H1 (cell line): Measurements from ENCODE around the gene ABHD16B. TPM values are rescaled to one million over a fixed set of nuclear protein-coding genes. Genes with fewer than 3 reads are reported as not detected.

Experiments used
- CTCF ChIA-PET: fragments of 300-600 bp; sonication (Branson Sonifier 250); formaldehyde crosslinking; loops from one replicate; lab custom pipeline; 2021; ENCODE audit not compliant: partially characterized antibody; lab: Charles Lee
- POLR2A ChIA-PET: fragments of 300-600 bp; sonication (Branson Sonifier 250); formaldehyde crosslinking; loops from one replicate; lab custom pipeline; 2021; ENCODE audit warnings: inconsistent platforms; ENCODE audit not compliant: partially characterized antibody; lab: Charles Lee
- DNase-seq, 2 experiments: peaks; one replicate each; pipeline versions ENCODE4 v3.0.0 to v3.0.0-alpha.2; 2010 to 2022; ENCODE audit warnings: low spot score in 2 of 2, low read depth in 1 of 2, mixed read lengths in 1 of 2
- FAIRE-seq: peaks from 2 replicates; lab custom pipeline; 2011; peaks lifted over from hg19 to GRCh38; lab: Jason Lieb, UNC
- H2AFZ ChIP-seq: 2 replicates; pipeline ENCODE4 v1.8.1; 2012; ENCODE audit warnings: low read length, inconsistent platforms
- H2AK5ac ChIP-seq: 2 replicates; pipeline ENCODE4 v1.6.1; 2013; ENCODE audit warnings: low read depth, low read length
- H2BK120ac ChIP-seq: replicated peaks from 2 replicates; pipeline ENCODE3; 2013; ENCODE audit warnings: low read depth, low read length, inconsistent platforms
- H2BK12ac ChIP-seq: 2 replicates; pipeline ENCODE4 v1.6.1; 2013; ENCODE audit warnings: low read depth, low read length
- H2BK15ac ChIP-seq: 2 replicates; pipeline ENCODE4 v1.6.1; 2013; ENCODE audit warnings: low read length
- H2BK20ac ChIP-seq: 2 replicates; pipeline ENCODE4 v1.6.1; 2013; ENCODE audit warnings: low read length
- H2BK5ac ChIP-seq: 2 replicates; pipeline ENCODE4 v1.6.1; 2013; ENCODE audit warnings: low read depth, low read length
- H3K14ac ChIP-seq: 2 replicates; pipeline ENCODE4 v1.6.1; 2013; ENCODE audit warnings: inconsistent platforms; ENCODE audit not compliant: insufficient read length
- H3K18ac ChIP-seq: 2 replicates; pipeline ENCODE4 v1.6.1; 2013; ENCODE audit warnings: low read length; ENCODE audit errors: extremely low read depth
- H3K23ac ChIP-seq: 2 replicates; pipeline ENCODE4 v1.6.1; 2013; ENCODE audit warnings: inconsistent platforms; ENCODE audit not compliant: insufficient read length
- H3K23me2 ChIP-seq: 2 replicates; pipeline ENCODE4 v1.6.1; 2013; ENCODE audit warnings: low read depth, low read length
- H3K27ac ChIP-seq: 2 replicates; pipeline ENCODE4 v1.6.1; 2011; ENCODE audit warnings: low read depth, low read length, inconsistent platforms
- H3K27me3 ChIP-seq, 4 experiments: replicated peaks in 1 of 4; 1 replicate in 1 of 4; 2 replicates in 3 of 4; pipeline versions ENCODE4 v1.6.1 to v1.8.1; 2011 to 2013; ENCODE audit warnings: low read length in 3 of 4, mild to moderate bottlenecking in 3 of 4, inconsistent platforms in 2 of 4, mixed read lengths in 2 of 4, moderate library complexity in 1 of 4; ENCODE audit not compliant: control insufficient read depth in 3 of 4, insufficient read depth in 3 of 4; ENCODE audit errors: extremely low read depth in 1 of 4
- H3K36me3 ChIP-seq, 4 experiments: 2 replicates each; pipeline versions ENCODE4 v1.6.1 to v1.8.1; 2011 to 2013; ENCODE audit warnings: mild to moderate bottlenecking in 4 of 4, low read length in 3 of 4, moderate library complexity in 2 of 4, control low read depth in 1 of 4, inconsistent platforms in 1 of 4; ENCODE audit not compliant: insufficient read depth in 4 of 4, control insufficient read depth in 2 of 4
- H3K4ac ChIP-seq: replicated peaks from 2 replicates; pipeline ENCODE3; 2013; ENCODE audit warnings: low read length, low read depth, mixed read lengths, inconsistent platforms; ENCODE audit not compliant: insufficient read length
- H3K4me1 ChIP-seq, 4 experiments: replicated peaks in 1 of 4; 1 replicate in 1 of 4; 2 replicates in 3 of 4; pipeline versions ENCODE4 v1.6.1 to v1.8.1; 2011 to 2013; ENCODE audit warnings: low read length in 3 of 4, inconsistent platforms in 2 of 4, mixed read lengths in 1 of 4; ENCODE audit not compliant: insufficient read depth in 4 of 4, control insufficient read depth in 3 of 4
- H3K4me2 ChIP-seq, 2 experiments: 2 replicates each; pipeline versions ENCODE4 v1.6.1 to v1.8.1; 2011 to 2013; ENCODE audit warnings: low read depth in 2 of 2, low read length in 2 of 2, control low read depth in 1 of 2, inconsistent platforms in 1 of 2, mild to moderate bottlenecking in 1 of 2; ENCODE audit not compliant: insufficient read depth in 1 of 2
- H3K4me3 ChIP-seq, 4 experiments: fragments of 200-600, 300-600 bp in 1 of 4; sonication (generic), shearing (Covaris generic), sonication (Bioruptor Twin) in 1 of 4; 2 replicates each; pipeline versions ENCODE4 v1.5.1 to v1.8.1; 2011 to 2016; ENCODE audit warnings: low read length in 4 of 4, low read depth in 3 of 4, control low read depth in 2 of 4, inconsistent platforms in 2 of 4, mild to moderate bottlenecking in 2 of 4, mixed read lengths in 1 of 4, moderate library complexity in 1 of 4; ENCODE audit not compliant: insufficient read depth in 2 of 4; ENCODE audit errors: extremely low read depth in 1 of 4
- H3K56ac ChIP-seq: replicated peaks from 2 replicates; pipeline ENCODE3; 2013; ENCODE audit warnings: low read depth, mild to moderate bottlenecking, mixed read lengths, low read length, inconsistent platforms; ENCODE audit not compliant: insufficient read length
- H3K79me1 ChIP-seq: 2 replicates; pipeline ENCODE4 v1.6.1; 2013; ENCODE audit warnings: low read depth, low read length, control low read depth
- H3K79me2 ChIP-seq, 2 experiments: 2 replicates each; pipeline versions ENCODE4 v1.6.1 to v1.8.1; 2012 to 2013; ENCODE audit warnings: low read length in 2 of 2, mild to moderate bottlenecking in 2 of 2, inconsistent platforms in 1 of 2; ENCODE audit not compliant: insufficient read depth in 2 of 2, control insufficient read depth in 1 of 2
- H3K9ac ChIP-seq, 4 experiments: replicated peaks in 1 of 4; 1 replicate in 1 of 4; 2 replicates in 3 of 4; pipeline versions ENCODE4 v1.6.1 to v1.8.1; 2011 to 2013; ENCODE audit warnings: low read depth in 3 of 4, low read length in 3 of 4, control low read depth in 2 of 4, mild to moderate bottlenecking in 2 of 4, moderate library complexity in 2 of 4, inconsistent platforms in 1 of 4; ENCODE audit errors: extremely low read depth in 1 of 4
- H3K9me3 ChIP-seq, 2 experiments: 2 replicates each; pipeline versions ENCODE4 v1.6.1 to v1.8.1; 2012 to 2013; ENCODE audit warnings: mild to moderate bottlenecking in 2 of 2, moderate library complexity in 2 of 2, control low read depth in 1 of 2, inconsistent platforms in 1 of 2, low read depth in 1 of 2, low read length in 1 of 2, mixed read lengths in 1 of 2; ENCODE audit not compliant: insufficient read depth in 2 of 2
- H4K20me1 ChIP-seq, 2 experiments: replicated peaks in 1 of 2; 2 replicates each; pipeline versions ENCODE3 to v1.8.1; 2011 to 2013; ENCODE audit warnings: inconsistent platforms in 2 of 2, low read length in 2 of 2, mild to moderate bottlenecking in 1 of 2; ENCODE audit not compliant: insufficient read depth in 2 of 2, control insufficient read depth in 1 of 2
- H4K5ac ChIP-seq: 2 replicates; pipeline ENCODE4 v1.6.1; 2013; ENCODE audit warnings: low read length, low read depth, mixed read lengths, inconsistent platforms; ENCODE audit not compliant: insufficient read length
- H4K8ac ChIP-seq: 2 replicates; pipeline ENCODE4 v1.8.0; 2013; ENCODE audit warnings: mild to moderate bottlenecking, moderate library complexity, low read length, inconsistent platforms; ENCODE audit not compliant: insufficient read depth; ENCODE audit errors: extremely low read depth
- H4K91ac ChIP-seq: replicated peaks from 2 replicates; pipeline ENCODE3; 2013; ENCODE audit warnings: low read length, mixed read lengths, inconsistent platforms; ENCODE audit not compliant: insufficient read length
- CTCF ChIP-seq, 3 experiments: IDR thresholded peaks; 1 replicate in 2 of 3; 2 replicates in 1 of 3; pipeline versions ENCODE4 v1.5.1 to v1.6.1; 2011; ENCODE audit warnings: low read length in 3 of 3, mild to moderate bottlenecking in 3 of 3, inconsistent platforms in 2 of 3, low read depth in 1 of 3, moderate library complexity in 1 of 3; ENCODE audit not compliant: insufficient read depth in 1 of 3; ENCODE audit errors: control extremely low read depth in 1 of 3
- EGR1 ChIP-seq: IDR thresholded peaks from 2 replicates; pipeline ENCODE4 v1.6.1; 2011; ENCODE audit warnings: low read depth, low read length, borderline replicate concordance
- HDAC2 ChIP-seq, 2 experiments: fragments of 300-600 bp in 1 of 2; sonication (generic) in 1 of 2; IDR thresholded peaks; 2 replicates each; pipeline ENCODE4 v1.6.1; 2011 to 2012; ENCODE audit warnings: low read depth in 2 of 2, low read length in 2 of 2, mild to moderate bottlenecking in 2 of 2, moderate library complexity in 2 of 2, borderline replicate concordance in 1 of 2, inconsistent platforms in 1 of 2
- POLR2AphosphoS5 ChIP-seq: IDR thresholded peaks from 2 replicates; pipeline ENCODE4 v1.6.1; 2011; ENCODE audit warnings: low read depth, low read length
- POU5F1 ChIP-seq: IDR thresholded peaks from 2 replicates; pipeline ENCODE4 v1.6.1; 2011; ENCODE audit warnings: low read depth, mild to moderate bottlenecking, low read length, moderate library complexity
- RAD21 ChIP-seq, 2 experiments: IDR thresholded peaks in 1 of 2; conservative IDR thresholded peaks in 1 of 2; 2 replicates each; pipeline ENCODE4 v1.6.1; 2011; ENCODE audit warnings: low read depth in 2 of 2, low read length in 2 of 2, improper control_type of control experiment in 1 of 2, inconsistent platforms in 1 of 2, mild to moderate bottlenecking in 1 of 2, moderate library complexity in 1 of 2
- SIRT6 ChIP-seq: IDR thresholded peaks from one replicate; pipeline ENCODE4 v1.7.1; 2012; ENCODE audit warnings: low read length, inconsistent platforms
- SRF ChIP-seq: IDR thresholded peaks from 2 replicates; pipeline ENCODE4 v1.6.1; 2011; ENCODE audit warnings: mild to moderate bottlenecking, low read depth, low read length, moderate library complexity
- WGBS, 2 experiments: shearing (Covaris generic) in 1 of 2; methylation state at CpG; one replicate each; pipeline versions ENCODE4 v1.1.6 to v1.1.7; 2013 to 2015; ENCODE audit warnings: low lambda C conversion rate in 2 of 2, mixed read lengths in 2 of 2, inconsistent platforms in 1 of 2, low coverage in 1 of 2, missing lambda C conversion rate in 1 of 2; ENCODE audit not compliant: insufficient replicate concordance in 2 of 2, insufficient coverage in 1 of 2, insufficient read length in 1 of 2; ENCODE audit errors: extremely low coverage in 1 of 2, missing lambda C conversion rate in 1 of 2; 5-methylcytosine and 5-hydroxymethylcytosine counted together
- polyA plus RNA-seq, 7 experiments: library from polyadenylated mRNA; depleted of rRNA in 3 of 7; stranded (reverse) in 5 of 7; unstranded in 2 of 7; fragments of >200 nt in 5 of 7; fragments of 200-250 nt in 2 of 7; gene quantifications; 1 replicate in 5 of 7; 2 replicates in 1 of 7; 4 replicates in 1 of 7; pipeline versions ENCODE4 v1.2.1 to v1.2.3, GENCODE V29; 2011 to 2013; ENCODE audit warnings: missing spikeins in 2 of 7, mixed read lengths in 2 of 7
- total RNA-seq: library from RNA; stranded (reverse); fragmentation: NEBNext Ultra II Directional; extraction: Animal tissue kit (Norgen Biotek cat#: 25700); gene quantifications from 2 replicates; pipeline ENCODE4 v1.2.1, GENCODE V29; 2021

ABHD16B gene
- total and polyA plus RNA-seq, 2 of the 8 experiments (the other 6 are each of a cell fraction or from before 2014, with no cell fraction given) = not detected

DNA sequence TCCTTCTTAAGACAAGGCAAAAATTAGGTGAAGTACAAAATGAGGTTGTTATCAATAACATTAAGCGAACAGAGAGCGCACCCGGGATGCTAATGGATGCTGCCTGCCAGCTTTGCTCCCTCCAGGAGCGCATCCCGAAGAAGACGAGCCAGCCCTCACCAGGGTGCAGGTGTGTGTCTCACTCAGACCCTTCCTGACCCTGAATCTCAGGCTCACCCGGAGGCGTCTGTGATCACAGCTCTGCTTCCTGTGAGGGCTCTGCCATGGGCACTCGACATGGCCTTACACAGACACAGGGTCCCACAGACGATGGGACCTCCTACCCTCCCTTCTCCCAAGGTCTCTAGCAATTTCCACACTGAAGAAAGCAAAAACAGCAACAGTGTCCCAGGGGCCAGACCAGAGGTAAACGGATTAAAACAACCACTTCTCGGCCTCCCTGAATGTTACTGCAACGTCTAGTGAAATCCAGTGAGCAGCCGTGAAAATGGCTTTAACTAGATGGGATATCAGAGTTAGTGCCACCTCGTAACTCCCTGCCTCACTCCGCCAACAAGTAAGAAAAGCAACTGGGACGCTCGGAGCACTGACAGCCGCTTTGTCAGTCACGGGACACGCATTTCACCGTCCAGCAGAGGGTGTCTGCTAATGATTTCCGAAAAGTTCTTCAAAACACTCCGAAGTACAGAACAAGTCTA lies 41.9 kb upstream of the ABHD16B start:
- peaks cover 0 to 56% of the 10 kb centered on the region in 2 experiments; a peak in 2 of 4 replicates for H3K79me2 ChIP-seq
- H4K20me1 ChIP-seq = peaks cover 0 to 14% of the 10 kb centered on the region in 2 experiments
- H3K79me1 ChIP-seq = peaks cover 21% of the 10 kb centered on the region
- no peaks in the 10 kb centered on the region; the same call in 1 of the 2 replicates for H3K23me2 ChIP-seq
- no peak for FAIRE-seq
- H3K4me2 ChIP-seq = no peak overlapping the region
- no peak overlapping the region for H3K9ac ChIP-seq
- H2BK12ac ChIP-seq = no peak overlapping the region
- 83% methylated on average over 24 of the region's 24 CpGs; no CpG with 5 or more reads in 1 of the 2 experiments for WGBS, 2 experiments
- H3K4ac ChIP-seq = no peak overlapping the region
- no peak overlapping the region for H3K18ac ChIP-seq
- H4K8ac ChIP-seq = no peak overlapping the region
- H3K56ac ChIP-seq = no peak overlapping the region
- DNase-seq = no peak
- peaks cover 0 to 1% (median 0%) of the 10 kb centered on the region in 4 experiments; a peak in 1 of 7 replicates for H3K4me1 ChIP-seq
- H2BK120ac ChIP-seq = no peak overlapping the region
- H2BK15ac ChIP-seq = 0 out of 2 replicates have a peak overlapping the region, but pooled peaks have one; percentile 61
- no peak overlapping the region for H2AFZ ChIP-seq
- no peak overlapping the region for H3K14ac ChIP-seq
- H4K91ac ChIP-seq = no peak overlapping the region
- no peaks in the 10 kb centered on the region for H3K27me3 ChIP-seq
- no peak overlapping the region for H3K23ac ChIP-seq
- POLR2A ChIA-PET = interaction anchor here (1.7 kb wide), 1 partner anchor 11 kb away, joined by 3 read pairs; no protein-coding TSS in a partner anchor
- no peak overlapping the region for H3K4me3 ChIP-seq
- H2AK5ac ChIP-seq = no peak overlapping the region
- no peak overlapping the region for H2BK5ac ChIP-seq
- no peak overlapping the region for H4K5ac ChIP-seq
- no peaks in the 10 kb centered on the region; a peak in 1 of 4 replicates for H3K9me3 ChIP-seq
- no peaks in the 10 kb centered on the region for H3K36me3 ChIP-seq
- CTCF ChIA-PET = interaction anchor here (0.6 to 3.2 kb wide), 7 partner anchors 9 to 201 kb away, joined by 3 to 20 read pairs (median 3); no protein-coding TSS in a partner anchor
- no peak overlapping the region for H2BK20ac ChIP-seq
- H3K27ac ChIP-seq = no peak overlapping the region
- TF ChIP-seq HDAC2 (IDR thresholded peaks at IDR 0.05; ENCODE audit: borderline replicate concordance in 1 of 2, low read depth in 2 of 2, low read length in 2 of 2) (no peak), CTCF (IDR thresholded peaks at IDR 0.05; ENCODE audit: control extremely low read depth in 1 of 3, insufficient read depth in 1 of 3, low read depth in 1 of 3, low read length in 3 of 3) (peak; percentile 19 to 35 (median 33); a peak in 3 of 4 replicates), SIRT6 (no peak), SRF (no peak), EGR1 (no peak), POLR2AphosphoS5 (no peak), POU5F1 (no peak), RAD21 (IDR thresholded peaks at IDR 0.05 in 1 of 2, conservative IDR thresholded peaks at IDR 0.05 in 1 of 2; ENCODE audit: low read depth in 2 of 2, low read length in 2 of 2) (peak; percentile 18 to 39; a peak in 2 of 4 replicates)
